SU-DHL-6 (cell line): ENCODE data around the gene CSF1R.

Experiments
- EZH2phosphoT487 ChIP-seq: fragments of 200-600 bp; sonication (generic), shearing (Covaris generic); conservative IDR thresholded peaks from 2 replicates; pipeline ENCODE4 v1.6.1; 2018; ENCODE audit warnings: mild to moderate bottlenecking, antibody characterized with exemption, low read length, moderate library complexity, mixed read lengths
- TF ChIP-seq, protein P1 (sequence below): fragments of 200-600 bp; sonication (generic); IDR thresholded peaks from one replicate; pipeline ENCODE4 v1.5.1; 2017; ENCODE audit warnings: antibody characterized with exemption, mild to moderate bottlenecking, low read length, moderate library complexity; ENCODE audit not compliant: insufficient read depth, poor library complexity, severe bottlenecking

DNA sequence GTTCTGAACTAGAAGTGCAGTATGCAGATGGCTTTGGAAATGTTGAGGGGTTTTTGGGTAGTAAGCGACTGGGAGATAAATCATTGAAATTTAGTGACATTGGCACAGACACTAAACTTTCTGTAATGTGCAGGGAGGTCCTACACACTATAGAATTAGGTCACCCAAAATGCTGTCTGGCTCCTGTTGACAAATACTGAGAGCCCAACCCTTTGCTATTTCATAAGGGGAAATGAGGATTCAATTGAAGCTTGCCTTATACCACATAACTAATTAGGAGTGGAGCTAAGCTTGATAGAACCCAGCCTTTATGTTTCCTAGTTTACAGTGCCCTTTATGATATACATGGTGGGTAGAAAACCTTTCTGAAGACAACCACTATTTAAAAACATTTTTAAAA, 63.2 kb downstream of the CSF1R start:
- TF ChIP-seq, protein P1, sequence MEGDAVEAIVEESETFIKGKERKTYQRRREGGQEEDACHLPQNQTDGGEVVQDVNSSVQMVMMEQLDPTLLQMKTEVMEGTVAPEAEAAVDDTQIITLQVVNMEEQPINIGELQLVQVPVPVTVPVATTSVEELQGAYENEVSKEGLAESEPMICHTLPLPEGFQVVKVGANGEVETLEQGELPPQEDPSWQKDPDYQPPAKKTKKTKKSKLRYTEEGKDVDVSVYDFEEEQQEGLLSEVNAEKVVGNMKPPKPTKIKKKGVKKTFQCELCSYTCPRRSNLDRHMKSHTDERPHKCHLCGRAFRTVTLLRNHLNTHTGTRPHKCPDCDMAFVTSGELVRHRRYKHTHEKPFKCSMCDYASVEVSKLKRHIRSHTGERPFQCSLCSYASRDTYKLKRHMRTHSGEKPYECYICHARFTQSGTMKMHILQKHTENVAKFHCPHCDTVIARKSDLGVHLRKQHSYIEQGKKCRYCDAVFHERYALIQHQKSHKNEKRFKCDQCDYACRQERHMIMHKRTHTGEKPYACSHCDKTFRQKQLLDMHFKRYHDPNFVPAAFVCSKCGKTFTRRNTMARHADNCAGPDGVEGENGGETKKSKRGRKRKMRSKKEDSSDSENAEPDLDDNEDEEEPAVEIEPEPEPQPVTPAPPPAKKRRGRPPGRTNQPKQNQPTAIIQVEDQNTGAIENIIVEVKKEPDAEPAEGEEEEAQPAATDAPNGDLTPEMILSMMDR: no peak
- no peak for TF ChIP-seq EZH2phosphoT487
